NCI-H2107 (cell line): Measurements from ENCODE around the gene DMRTC2.
"Not testable (repeated sequence)": the region's sequence is repeated elsewhere in the genome, so short reads cannot be mapped to it uniquely, and the experiment has no call there.

ENCODE experiments used
- DNase-seq: peaks from one replicate; lab custom pipeline; 2025; lab: John Stamatoyannopoulos, UW

Gene DMRTC2

DNA sequence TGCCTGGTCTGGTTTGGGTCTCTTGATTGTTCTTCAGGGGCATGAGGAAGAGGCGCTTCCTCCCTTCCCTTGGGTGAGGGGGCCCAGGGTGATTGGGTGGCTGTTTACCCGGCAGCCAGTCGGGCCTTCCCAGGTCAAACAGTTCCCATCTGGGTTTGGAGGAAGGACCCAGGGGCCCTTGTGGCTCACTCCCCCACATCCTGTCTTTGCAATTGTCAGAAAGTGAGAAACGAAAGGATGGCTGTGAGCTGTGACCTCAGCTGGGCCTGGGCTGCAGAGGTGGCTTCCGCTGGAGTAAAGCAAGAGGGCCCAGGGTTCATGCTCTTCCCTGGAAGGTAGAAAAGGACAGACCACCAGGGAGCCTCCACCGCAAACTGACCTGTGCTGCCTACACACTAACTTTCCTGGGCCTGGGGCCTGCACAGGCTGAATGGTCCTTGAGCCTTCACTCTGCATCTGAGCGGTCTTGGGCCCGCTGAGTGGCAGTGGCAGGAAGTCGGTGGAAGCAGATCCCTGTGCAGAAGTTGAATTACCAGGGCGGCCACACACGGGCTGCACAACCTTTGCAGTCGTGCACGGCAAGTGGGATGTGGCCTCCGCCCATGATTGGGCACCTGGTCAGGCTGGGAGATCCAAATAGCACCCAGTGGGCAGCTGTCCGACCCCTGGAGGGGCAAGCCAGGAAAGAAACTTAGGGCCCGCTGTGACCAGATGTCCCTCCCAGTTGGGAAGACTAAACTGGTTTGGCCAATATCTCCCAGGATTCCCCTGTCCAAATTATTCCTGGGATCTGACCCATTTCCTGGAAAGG is 26.9 kb downstream of the DMRTC2 start:
- DNase-seq: no peak

DNA sequence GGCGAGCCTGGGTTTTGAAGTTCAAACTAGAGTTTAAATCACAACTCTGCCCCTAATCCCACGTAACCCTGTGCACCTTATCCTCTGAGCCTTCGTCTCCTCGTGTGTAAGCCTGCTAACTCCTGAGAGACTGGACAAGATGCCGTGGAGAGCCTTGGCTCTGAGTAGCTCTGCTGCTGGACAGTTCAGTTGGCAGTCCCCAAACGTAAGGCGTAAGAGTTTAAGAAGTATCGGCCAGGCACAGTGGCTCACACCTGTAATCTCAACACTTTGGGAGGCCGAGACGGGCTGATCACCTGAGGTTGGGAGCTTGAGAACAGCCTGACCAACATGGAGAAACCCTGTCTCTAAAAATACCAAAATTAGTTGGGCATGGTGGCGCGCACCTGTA is 27.5 kb downstream of the DMRTC2 start:
- no peak for DNase-seq

DNA sequence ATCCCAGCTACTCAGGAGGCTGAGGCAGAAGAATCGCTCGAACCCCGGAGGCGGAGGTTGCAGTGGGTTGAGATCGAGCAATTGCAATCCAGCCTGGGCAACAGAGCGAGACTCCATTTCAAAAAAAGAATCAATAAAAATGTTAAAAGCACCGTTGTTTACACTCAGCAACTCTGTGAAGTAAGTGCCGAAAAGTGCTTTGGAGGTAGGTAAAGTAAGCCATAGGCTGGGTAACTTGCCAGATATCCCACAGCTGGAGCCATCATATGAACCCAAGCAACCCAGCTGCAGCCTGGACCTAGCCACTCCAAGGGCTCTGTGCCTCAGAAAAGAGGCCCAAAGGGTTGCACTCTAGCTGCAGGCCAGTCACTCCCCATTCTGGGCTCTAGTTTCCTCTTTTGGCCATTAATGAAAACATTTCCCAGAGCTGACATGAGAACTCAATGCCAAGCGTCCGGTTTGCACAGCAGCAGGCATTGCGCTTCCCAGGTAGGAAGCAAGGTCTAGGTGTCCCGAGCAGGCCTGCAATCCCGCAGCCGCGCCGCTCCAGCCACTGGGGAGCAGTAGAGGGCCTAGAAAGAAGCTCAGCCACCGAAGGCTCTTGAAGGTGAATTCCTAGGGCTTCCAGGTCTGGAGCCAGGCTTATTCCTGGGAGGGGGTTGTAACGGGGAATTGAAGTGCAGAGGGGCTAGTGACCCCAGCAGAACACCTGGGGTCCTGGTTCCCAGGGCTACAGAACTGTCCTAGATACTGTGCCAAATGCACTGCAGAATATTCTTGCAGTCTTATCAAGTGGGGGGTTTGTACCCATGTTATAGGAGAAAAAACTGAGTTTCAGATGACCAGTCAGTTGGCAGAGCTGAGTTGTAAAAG is 28.2 kb downstream of the DMRTC2 start:
- DNase-seq: peak; percentile 59

DNA sequence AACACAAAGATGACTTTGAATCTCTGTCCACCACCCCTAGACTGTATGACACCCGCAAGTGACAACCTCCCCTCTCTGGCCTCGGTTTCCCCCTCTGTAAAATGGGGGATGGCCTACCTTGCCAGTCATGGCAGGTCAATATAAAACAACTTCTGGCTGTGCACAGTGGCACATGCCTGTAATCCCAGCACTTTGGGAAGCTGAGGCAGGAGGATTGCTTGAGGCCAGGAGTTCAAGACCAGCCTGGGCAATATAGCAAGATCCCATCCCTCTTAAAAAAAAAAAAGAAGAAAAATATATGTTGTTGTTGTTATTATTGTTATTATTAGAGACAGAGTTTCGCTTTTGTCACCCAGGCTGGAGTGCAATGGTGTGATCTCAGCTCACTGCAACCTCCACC is 31.1 kb downstream of the DMRTC2 start:
- DNase-seq: not testable (repeated sequence)

DNA sequence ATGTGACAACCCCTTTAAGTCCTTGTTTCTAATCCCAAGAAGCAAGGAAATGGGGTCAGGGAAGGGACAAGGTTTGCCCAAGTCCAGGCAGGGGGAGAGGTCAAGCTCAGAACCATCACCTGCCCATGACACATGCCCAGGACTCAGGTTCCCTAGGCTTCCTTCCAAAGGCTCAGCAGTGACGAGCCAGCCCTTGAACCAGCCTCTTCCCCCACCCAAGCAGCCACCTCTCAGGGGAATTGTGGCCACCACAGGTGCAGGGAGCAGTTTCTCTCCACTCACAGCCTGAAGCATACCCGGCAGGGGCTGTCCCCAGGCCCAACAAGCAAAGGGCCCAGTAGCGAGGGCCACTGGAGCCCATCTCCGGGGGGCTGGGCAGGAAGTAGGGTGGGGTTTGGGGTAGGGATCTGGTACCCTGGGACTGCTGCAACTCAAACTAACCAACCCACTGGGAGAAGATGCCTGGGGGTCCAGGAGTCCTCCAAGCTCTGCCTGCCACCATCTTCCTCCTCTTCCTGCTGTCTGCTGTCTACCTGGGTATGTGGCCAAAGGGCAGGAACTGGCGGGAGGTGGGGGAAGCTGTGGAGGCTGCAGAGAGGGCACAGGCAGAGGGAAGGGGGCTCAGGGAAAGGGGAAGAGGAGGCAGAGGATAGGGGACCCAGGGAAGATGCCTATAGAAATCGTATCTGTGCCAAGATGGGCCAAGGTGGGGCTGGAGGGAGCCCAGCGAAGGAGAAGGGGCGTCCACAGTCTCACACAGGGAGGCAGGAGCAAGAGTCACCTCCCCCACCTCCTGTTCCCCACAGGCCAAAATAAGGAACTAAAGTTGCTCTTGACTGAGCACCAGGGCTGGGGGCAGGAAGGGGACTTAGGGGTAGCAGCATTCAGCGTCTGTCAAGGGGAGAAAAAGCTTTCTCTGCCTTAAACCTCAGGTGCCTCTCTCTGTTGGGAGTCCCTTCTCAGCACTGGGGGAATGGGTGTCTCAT is 32.3 kb downstream of the DMRTC2 start, which contains the start of gene CD79A:
Gene CD79A (plus strand): TSS at position 433 of the 986 bp plus-strand sequence. CDS start 26 bp downstream, at position 459.
- DNase-seq: peak; percentile 66

DNA sequence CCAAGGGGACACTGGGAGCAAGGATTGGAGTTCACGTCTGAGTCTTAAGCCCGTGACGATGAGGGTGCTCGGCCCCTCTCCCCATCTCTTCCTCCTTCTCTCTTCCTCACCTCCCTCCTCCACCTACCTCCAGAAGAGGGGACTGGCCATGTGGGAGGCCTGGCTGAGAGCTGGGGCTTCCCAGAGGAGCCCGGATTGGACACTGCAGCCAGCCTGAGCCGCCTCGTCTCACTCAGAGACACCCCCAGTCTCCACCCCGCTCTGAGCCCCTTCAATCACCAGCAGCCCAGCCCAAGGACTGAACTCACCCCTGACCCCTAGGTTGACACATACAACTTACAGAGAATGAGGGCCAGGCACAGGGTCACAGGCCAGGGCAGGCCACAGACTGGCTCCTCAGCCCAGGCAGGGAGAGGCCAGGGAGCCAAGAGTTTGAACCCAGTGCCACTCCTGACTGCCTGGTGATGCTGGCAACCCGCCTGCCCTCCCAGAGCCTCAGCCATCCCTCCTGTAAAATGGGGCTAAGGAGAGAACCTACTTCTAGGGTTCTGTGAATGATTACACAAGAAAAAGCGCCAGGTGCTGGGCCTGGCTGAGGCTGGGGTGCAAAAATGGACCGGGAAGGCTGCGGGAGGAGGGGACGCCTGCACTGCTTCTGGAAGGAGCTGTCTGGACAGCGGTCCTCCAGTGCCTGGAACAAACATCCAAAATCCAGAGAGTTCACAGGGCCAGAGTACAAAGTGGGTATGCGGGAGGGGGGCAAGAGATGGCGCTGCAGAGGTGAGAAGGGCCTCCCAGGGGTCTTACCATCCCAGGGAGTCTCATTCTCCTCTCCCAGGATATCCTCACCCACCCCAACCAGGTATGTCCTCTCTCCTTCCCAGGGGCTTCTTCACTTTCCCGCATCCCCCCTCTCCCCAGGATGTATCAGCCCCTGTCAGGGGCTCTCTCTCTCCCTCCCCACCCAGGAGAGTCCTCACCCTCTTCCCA is 33.4 kb downstream of the DMRTC2 start:
- DNase-seq: no peak

DNA sequence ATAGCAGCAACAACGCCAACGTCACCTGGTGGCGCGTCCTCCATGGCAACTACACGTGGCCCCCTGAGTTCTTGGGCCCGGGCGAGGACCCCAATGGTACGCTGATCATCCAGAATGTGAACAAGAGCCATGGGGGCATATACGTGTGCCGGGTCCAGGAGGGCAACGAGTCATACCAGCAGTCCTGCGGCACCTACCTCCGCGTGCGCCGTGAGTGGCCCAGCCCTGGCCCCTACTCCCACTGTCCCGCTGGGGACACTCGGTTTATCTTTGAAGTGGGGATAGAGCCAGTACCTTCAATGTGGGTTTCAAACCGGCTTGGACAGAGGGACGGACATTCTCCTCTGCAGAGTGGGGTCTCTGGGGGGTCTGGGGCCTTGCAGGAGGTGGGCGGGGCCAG is 34.2 kb downstream of the DMRTC2 start:
- no peak for DNase-seq

DNA sequence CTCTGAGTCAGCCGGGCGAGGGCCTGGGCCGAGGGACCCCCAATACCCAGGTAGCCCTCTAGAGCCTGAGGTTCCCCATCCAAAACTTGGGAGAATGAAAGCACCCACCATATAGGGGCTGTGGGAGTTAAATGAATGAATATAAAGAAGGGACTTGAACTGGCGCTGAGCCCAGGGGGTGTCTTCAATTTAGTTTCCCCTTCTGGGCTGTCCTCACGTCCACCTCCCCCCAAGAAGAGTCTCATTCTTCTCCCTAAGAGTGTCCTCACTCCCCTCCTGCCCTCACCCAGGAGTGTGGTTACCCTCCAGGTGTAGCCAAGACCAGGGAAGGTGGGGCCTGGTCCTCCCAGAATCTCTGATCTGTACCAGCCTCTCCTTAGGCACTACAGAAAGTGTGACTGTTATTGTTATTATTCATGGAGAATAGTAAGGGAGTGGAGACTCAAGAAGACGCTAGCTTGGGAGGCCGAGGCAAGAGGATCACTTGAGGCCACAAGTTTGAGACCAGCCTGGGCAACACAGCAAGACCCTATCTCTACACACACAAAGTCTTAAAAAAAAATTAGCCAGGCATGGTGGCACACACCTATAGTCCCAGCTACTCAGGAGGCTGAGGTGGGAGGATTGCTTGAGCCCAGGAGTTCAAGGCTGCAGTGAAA is 35.0 kb downstream of the DMRTC2 start:
- DNase-seq: no peak

DNA sequence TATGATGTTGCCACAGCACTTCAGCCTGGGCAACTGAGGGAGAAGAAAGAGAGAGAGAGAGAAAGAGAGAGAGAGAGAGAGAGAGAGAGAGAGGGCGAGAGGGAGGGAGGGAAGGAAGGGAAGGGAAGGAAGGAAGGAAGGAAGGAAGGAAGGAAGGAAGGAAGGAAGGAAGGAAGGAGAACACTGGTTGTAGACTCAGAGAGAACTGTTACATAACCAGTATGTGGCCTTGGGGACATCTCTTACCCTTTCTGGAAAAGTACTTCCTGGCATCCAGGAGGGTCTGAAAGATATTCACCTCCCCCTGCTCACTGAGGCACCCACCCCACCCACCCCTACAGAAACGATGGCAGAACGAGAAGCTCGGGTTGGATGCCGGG is 35.5 kb downstream of the DMRTC2 start:
- DNase-seq: no peak

DNA sequence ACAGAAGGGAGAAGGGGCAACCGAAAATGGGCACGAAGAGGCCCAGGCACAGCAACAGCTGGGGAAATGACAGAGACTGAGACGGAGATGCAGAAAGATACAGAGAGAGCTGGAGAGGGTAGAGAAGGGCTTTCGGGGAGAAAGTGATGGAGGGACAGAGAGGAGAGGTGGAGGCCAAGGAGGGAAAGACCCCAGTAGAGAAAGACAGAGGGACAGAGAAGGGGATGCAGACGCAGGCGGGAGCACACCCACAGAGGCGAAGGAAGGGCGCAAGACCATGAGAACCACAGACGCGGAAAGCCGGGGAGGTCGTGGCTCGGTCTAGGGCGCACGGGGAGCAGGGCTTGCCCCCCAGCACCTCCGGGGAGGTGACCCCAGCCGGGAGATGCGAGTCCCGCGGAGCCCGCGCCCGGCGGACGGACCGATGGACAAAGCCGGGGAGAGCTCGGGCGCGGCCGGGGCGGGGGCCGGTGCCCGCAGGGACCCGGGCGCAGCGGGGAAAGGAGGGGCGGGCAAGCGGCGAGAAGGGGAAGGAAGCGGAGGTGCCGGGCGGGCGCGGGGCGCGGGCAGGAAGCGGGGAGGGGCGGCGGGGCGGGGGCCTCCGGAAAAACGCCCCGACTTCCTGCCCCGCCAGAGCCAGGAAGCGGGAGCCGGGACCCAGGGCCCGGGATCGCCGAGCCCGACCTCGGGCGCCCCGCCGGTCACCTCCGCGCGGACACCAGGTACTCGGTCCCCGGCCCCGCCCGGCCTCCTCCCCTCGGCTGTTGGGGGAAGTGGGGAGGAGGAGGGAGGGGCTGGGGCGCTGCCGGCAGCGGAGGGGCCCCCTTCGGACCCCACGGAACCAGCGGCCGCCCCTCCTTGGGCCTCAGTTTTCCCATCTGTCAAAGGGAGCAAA is 38.0 kb downstream of the DMRTC2 start, which contains the start of gene ARHGEF1:
Gene ARHGEF1 (plus strand): TSS at position 617 of the 895 bp plus-strand sequence. CDS start 4,899 bp downstream, outside the sequence.
- DNase-seq: no peak

DNA sequence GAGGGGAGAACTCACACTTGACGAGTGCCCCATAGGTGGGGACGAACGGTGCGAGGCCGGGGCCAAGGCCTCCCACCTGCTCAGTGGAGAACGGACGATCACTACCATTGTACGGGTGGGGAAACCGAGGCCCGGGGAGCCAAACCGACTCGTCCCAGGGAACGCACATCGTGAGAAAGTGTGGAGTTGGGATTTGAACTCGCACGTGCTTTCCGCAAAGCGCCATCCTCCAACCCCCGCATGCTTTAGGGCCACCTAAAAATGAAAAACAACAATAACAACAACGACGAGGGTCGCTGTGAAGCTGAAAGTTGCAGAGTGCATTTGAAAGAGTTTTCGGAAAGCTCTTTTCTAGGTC is 38.6 kb downstream of the DMRTC2 start:
- no peak for DNase-seq

DNA sequence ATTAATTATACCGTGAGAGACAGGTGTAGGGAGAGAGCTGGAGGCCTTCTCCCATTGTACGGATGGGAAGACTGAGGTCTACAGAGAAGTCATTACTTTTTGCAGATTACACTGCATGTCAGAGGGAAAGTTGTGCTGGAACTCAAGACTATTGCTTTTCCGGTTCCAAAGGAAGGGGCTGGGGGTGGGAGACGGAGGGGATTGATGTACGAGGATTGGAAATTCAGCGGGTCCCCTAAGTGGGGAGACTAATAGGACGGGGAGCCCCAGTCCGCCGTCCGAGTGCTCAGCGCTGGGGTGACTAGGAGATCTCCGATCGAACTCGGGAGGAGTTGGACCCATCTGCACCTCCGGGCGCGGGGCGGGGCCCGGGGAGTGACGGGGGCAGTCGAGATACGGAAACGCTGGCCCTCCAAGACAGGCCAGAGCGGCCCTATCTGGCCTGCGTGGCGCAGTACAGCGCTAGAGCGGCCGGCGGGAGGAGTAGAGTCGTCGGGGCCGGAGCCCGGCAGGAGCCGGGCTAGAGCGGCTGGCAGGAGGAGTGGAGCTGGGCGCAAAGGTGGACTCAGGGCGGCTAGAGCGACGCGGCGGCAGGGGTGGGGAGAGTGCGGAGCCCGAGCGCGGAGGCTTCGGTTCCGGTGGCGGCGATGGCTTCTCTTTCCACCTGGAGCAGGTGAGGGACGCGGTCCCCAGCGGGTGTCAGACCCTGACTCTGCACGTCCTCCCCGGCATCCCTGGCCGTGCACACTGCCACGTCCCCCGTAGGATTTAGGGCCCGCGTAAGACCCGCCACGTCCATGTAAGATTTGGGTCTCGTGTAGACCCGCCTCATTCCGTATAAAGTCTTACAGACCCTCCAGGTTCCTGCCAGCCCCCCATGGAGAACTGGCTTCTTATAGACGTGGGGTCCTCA is 39.2 kb downstream of the DMRTC2 start:
- peak; percentile 93 for DNase-seq

DNA sequence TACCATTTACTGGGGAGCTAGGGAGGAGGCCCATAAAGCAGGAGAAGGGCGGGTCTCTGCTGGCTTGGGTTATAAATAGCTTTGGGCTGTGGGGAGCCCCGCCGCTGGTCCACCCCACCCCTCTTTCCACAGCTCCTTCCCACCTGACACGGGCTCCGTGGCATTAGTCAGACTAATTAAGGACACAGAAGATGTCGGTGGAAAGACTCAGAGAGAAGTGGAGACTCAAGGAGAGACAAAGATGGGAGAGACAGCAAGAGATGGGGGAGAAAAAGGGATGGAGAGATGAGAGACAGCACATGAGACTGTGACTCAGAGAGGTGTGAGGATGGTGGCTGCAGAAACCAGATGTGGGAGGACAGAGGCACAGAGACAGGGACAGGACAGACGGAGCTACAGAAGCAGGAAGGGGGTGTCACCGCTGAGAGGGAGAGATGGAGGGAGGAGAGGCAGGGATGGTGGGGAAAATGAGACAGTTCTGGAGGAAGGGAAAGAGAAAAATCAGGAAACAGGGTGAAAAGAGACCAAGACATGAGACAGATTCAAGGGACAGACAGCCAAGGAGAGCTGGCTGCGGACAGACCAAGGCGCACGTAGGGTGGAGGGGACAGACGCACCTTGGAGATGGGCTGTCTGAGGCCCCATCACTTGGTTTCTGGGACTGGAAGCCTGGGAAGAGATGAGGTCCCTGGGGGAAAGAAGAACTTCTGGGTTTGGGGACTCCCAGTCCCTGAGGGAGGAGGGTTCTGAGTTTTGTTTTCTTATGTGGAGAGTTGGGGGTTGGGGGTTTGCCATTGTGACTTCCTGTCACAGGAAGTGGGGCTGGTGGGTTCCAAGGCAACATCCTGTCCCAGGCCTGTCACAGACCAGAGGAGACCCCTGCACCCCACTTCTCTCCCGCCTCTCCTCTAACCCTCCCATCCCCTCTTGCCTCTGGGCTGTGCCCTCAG is 42.2 kb downstream of the DMRTC2 start:
- DNase-seq: no peak

DNA sequence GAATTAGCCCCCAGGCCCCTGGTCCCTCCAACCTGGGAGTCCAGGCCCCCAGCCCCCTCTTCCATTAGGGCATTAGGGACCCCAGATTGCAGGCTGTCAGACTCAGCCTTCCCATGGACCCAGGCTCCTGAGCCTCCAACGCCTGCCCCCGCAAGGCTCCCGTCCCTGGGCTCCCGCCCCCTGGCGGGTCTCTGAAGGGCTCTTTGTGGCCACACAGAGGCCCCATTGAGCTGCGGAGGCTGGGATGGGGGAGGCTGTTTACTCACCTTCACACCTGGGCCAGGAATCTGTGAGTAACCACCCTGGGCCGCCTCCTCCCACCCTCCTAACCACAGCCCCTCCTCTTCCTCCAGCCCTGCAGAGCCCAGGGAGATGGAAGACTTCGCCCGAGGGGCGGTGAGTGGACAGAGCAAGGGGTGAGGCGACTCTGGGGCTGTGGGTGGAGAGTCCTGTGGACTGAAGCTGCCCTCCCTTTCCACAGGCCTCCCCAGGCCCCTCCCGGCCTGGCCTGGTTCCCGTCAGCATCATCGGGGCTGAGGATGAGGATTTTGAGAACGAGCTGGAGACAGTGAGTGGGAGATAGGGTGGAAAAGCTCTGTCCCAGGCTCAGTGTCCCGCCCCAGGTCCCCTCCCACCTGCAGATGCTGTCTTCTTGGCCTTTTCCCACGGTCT is 43.0 kb downstream of the DMRTC2 start:
- peak; percentile 59 for DNase-seq

DNA sequence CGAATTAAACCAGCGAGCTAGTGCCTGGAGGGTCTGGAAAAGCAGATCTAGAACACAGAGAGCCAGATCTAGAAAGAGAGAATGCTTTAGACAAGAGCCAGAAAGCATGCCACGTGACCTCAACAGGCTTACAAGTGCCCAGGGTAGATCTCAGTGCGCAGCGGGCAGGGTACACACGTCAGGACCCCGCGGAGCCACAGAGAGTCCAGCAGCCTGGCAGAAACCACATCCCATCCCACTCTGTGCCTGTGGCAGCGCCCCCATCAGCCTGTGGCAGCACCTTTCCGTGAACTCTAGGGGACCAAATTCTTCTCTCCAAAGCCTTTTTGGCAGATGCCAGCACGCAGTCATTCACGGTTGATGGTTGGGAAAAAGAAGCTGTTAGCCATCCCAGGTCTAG is 44.1 kb downstream of the DMRTC2 start:
- DNase-seq: no peak

DNA sequence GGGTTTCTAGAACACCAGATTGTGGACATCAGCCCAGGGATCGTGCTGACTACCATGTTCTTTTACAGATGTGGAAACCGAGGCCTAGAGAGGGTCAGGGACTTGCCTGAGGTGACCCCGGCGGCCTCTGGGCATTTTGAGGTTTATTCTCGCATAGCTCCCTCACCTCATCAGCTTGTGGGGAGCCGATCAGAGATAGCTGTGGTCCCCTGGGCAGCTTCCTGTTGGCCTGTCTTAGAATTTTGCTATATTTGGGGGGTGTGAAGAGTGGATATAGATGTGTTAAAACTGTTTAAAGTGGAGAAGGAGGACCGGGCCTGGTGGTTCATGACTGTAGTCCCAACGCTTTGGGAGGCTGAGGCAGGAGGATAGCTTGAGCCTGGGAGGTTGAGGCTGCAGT is 45.1 kb downstream of the DMRTC2 start:
- DNase-seq: no peak
